WTC11 (cell line): ENCODE measurements around the gene ADNP2.

Source experiments
- ATF3 ChIP-seq: sonication (generic); formaldehyde crosslinking; conservative IDR thresholded peaks from 2 replicates; pipeline ENCODE4 v1.8.1; 2022; ENCODE audit warnings: mild to moderate bottlenecking, missing genetic modification reagents
- CBFB ChIP-seq: sonication (generic); formaldehyde crosslinking; IDR thresholded peaks from 2 replicates; pipeline ENCODE4 v1.8.1; 2022; ENCODE audit warnings: mild to moderate bottlenecking, low read depth, missing genetic modification reagents
- CTCF ChIP-seq: fragments of 200-600 bp; IDR thresholded peaks from 2 replicates; pipeline ENCODE4 v1.8.0; 2022; ENCODE audit warnings: antibody characterized with exemption
- E2F5 ChIP-seq: sonication (generic); formaldehyde crosslinking; IDR thresholded peaks from 2 replicates; pipeline ENCODE4 v1.8.1; 2022; ENCODE audit warnings: mild to moderate bottlenecking, moderate library complexity, missing genetic modification reagents
- ETV6 ChIP-seq: sonication (generic); formaldehyde crosslinking; IDR thresholded peaks from 2 replicates; pipeline ENCODE4 v1.8.1; 2022; ENCODE audit warnings: mild to moderate bottlenecking, missing genetic modification reagents
- HMGXB4 ChIP-seq: sonication (generic); formaldehyde crosslinking; IDR thresholded peaks from 2 replicates; pipeline ENCODE4 v1.8.1; 2023; ENCODE audit warnings: mild to moderate bottlenecking, moderate library complexity, missing genetic modification reagents
- NFYB ChIP-seq: sonication (generic); formaldehyde crosslinking; conservative IDR thresholded peaks from 2 replicates; pipeline ENCODE4 v1.8.0; 2022; ENCODE audit warnings: low read depth, missing genetic modification reagents
- RELA ChIP-seq: sonication (generic); formaldehyde crosslinking; IDR thresholded peaks from 2 replicates; pipeline ENCODE4 v1.8.1; 2022; ENCODE audit warnings: missing genetic modification reagents, mild to moderate bottlenecking, borderline replicate concordance
- SP1 ChIP-seq: sonication (generic); formaldehyde crosslinking; conservative IDR thresholded peaks from 2 replicates; pipeline ENCODE4 v1.8.1; 2022; ENCODE audit warnings: missing genetic modification reagents
- ZNF416 ChIP-seq: fragments of 250-450 bp; sonication (Bioruptor Pico); IDR thresholded peaks from 2 replicates; pipeline ENCODE4 v1.9.0; 2021; ENCODE audit warnings: mild to moderate bottlenecking, inconsistent platforms

GRCh38 chr18:80112624-80113248 is 3.7 kb downstream of the ADNP2 start:
- TF ChIP-seq ETV6 (CRISPR knock-in tag), result no peak
- TF ChIP-seq CTCF, result no peak
- TF ChIP-seq HMGXB4 (CRISPR knock-in tag), result no peak
- no peak for TF ChIP-seq SP1 (CRISPR knock-in tag)
- no peak for TF ChIP-seq RELA (CRISPR knock-in tag)
- TF ChIP-seq NFYB (CRISPR knock-in tag), result no peak
- no peak for TF ChIP-seq E2F5 (CRISPR knock-in tag)
- no peak for TF ChIP-seq ZNF416 (CRISPR knock-in tag)
- no peak for TF ChIP-seq ATF3 (CRISPR knock-in tag)
- TF ChIP-seq CBFB (CRISPR knock-in tag), result no peak
